Coronary artery (tissue), 2 donors: Measurements from ENCODE around the gene ZNF559.
"Not testable (repeated sequence)": the region's sequence is repeated elsewhere in the genome, so short reads cannot be mapped to it uniquely, and the experiment has no call there.

Experiments used
- DNase-seq: peaks from one replicate; pipeline ENCODE4 v3.0.0-alpha.2; 2017; ENCODE audit warnings: low spot score
- H3K27ac ChIP-seq, 2 donors: fragments of 200-600 bp; sonication (generic); one replicate each; pipeline ENCODE4 v1.5.1; 2016 to 2019
- H3K4me3 ChIP-seq: fragments of 200-600 bp; sonication (generic); 2 replicates; pipeline ENCODE4 v1.5.1; 2016; ENCODE audit warnings: mild to moderate bottlenecking, moderate library complexity
- TF ChIP-seq, protein P1 (sequence below): fragments of 200-600 bp; sonication (generic); IDR thresholded peaks from one replicate; pipeline ENCODE4 v1.5.1; 2019; ENCODE audit warnings: antibody characterized with exemption

ZNF559 gene

DNA sequence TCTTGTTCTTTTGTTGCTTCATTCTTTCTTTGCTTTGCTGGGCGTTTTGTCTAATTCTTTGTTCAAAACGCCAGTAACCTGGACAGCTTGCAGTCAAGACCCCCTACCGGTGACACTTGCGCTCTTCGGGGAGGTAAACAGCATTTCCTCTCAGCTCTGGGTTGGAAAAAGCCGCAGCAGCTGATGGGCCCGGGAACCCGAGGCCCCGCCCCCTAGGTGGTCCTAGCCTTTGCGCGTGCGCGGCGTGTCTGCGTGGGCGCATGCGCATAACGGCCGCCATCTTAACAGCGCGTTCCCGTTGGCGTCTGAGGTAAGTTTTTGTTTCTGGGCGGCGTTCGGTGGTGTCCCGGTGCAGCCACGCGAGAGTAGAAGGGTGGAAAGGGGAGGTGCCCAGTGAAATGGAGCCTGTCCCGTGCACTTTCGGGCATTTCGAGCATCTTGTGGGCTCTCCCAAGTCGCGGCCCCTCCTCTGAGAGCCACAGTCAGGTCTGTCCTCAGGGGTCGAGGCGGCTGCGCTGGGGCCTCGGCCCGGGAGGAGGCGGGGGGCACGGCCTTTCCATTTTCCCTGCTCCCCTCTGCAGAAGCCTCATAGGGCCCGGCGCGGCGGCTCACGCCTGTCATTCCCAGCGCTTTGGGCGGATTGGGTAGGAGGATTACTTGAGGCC, at the start of gene ZNF559:
Gene ZNF559 (plus strand): TSS at position 261 of the 665 bp plus-strand sequence. CDS start 14,371 bp downstream, outside the sequence.
- TF ChIP-seq, protein P1, sequence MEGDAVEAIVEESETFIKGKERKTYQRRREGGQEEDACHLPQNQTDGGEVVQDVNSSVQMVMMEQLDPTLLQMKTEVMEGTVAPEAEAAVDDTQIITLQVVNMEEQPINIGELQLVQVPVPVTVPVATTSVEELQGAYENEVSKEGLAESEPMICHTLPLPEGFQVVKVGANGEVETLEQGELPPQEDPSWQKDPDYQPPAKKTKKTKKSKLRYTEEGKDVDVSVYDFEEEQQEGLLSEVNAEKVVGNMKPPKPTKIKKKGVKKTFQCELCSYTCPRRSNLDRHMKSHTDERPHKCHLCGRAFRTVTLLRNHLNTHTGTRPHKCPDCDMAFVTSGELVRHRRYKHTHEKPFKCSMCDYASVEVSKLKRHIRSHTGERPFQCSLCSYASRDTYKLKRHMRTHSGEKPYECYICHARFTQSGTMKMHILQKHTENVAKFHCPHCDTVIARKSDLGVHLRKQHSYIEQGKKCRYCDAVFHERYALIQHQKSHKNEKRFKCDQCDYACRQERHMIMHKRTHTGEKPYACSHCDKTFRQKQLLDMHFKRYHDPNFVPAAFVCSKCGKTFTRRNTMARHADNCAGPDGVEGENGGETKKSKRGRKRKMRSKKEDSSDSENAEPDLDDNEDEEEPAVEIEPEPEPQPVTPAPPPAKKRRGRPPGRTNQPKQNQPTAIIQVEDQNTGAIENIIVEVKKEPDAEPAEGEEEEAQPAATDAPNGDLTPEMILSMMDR = no peak
- Histone ChIP-seq H3K27ac (peak within 1 kb of the TSS; percentile 76 to 89), H3K4me3 (peak within 1 kb of the TSS; percentile 75)
- DNase-seq = peak; percentile 95

DNA sequence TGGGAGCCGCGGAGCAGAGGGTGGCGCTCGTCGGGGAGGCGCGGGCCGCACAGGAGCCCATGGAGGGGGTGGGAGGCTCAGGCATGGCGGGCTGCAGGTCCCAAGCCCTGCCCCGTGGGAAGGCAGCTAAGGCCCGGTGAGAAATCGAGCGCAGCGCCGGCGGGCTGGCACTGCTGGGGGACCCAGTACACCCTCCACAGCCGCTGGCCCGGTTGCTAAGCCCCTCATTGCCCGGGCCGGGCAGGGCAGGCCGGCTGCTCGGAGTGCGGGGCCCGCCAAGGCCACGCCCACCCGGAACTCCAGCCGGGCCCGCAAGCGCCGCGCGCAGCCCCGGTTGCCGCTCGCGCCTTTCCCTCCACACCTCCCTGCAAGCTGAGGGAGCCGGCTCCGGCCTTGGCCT, 40.5 kb upstream of the ZNF559 start:
- H3K4me3 ChIP-seq, H3K27ac ChIP-seq, DNase-seq: not testable (repeated sequence)

DNA sequence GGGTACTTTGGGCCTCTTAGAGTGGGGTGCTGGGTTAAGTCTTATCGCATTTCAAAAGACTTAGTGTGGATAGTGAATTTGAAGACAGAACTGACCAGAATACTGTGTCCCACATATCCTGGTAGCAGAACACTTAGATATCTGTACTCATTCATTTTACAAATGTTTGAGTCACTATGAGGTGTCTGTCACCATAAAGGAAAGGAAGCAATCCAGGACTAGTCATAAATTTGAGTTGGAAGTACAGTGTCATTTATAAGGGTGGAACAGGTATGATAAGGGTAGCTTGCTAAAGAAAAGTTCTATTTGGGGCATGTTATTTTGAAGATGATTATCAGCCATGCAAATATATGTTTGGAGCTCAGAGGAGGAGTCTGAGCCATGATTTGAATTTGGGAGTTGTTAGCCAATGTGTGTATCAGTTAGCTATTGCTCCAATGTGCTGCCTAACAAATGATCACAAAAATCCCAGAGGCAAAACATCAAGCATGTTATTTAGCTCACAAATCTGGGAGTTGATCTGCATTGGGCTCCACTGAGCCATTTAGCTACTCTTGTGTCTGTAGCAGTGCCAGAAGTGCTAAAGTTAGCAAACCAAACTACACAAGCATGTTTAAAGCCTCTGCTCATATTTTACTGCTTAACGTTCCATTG, 34.6 kb upstream of the ZNF559 start:
- H3K27ac ChIP-seq = no peak overlapping the region
- TF ChIP-seq, protein P1 = no peak
- no peak for DNase-seq
- H3K4me3 ChIP-seq = no peak overlapping the region

DNA sequence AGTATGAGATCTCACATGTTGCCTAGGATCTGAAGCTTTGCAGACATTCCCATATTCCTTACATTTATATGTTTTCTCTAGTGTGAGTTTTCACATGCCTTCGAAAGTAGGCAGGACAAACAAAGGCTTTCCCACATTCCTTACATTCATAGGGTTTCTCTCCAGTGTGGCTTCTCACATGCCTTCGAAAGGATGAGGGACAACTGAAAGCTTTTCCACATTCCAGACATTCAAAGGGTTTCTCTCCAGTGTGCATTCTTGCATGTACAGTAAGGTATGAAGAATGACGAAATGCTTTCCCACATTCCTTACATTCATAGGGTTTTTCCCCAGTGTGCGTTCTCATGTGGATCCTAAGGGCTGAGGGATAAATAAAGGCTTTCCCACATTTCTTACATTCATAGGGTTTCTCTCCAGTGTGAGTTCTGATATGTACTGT, 28.5 kb upstream of the ZNF559 start:
- H3K4me3 ChIP-seq = peak overlapping the region; percentile 14

DNA sequence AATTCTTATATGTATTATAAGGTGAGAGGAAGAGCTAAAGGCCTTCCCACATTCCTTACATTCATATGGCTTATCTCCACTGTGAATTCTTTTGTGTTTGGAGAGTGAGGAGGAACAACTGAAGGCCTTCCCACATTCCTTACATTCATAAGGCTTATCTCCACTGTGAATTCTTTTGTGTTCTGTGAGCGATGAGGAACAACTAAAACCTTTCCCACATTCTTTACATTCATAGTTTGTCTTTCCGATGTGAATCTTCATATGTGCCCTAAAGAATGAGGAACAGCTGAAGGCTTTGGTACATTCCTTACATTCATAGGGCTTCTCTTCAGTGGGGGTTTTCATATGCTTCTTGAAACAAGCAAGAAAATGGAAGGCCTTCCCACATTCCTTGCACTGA, 27.6 kb upstream of the ZNF559 start:
- TF ChIP-seq, protein P1 = no peak
- no peak for DNase-seq
- Histone ChIP-seq H3K4me3 (peak overlapping the region; percentile 14), H3K27ac (no peak overlapping the region)

More for the DNA sequence above, 28.5 kb upstream of the ZNF559 start:
- no peak for DNase-seq
- TF ChIP-seq, protein P1 = no peak
- no peak overlapping the region for H3K27ac ChIP-seq

DNA sequence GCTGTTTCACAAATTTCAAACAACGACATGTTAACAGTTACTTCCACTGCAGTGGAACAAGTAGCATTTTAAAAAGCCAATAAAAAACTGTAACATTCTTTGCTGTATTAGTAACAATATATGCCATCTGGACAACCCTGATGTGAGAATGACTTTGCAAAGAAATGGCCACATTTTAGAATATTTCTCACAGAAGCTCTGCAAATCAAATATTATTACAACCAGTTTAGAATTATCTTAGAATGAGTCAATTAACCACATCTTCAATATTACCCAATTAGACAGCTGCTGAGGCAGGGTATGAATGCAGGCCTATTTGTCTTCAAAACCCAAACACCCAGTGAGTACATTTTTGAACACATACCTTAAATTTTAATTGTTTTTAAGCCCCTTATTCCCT, 17.5 kb upstream of the ZNF559 start:
- no peak for DNase-seq
- Histone ChIP-seq H3K27ac (no peak overlapping the region), H3K4me3 (no peak overlapping the region)
- TF ChIP-seq, protein P1 = no peak

DNA sequence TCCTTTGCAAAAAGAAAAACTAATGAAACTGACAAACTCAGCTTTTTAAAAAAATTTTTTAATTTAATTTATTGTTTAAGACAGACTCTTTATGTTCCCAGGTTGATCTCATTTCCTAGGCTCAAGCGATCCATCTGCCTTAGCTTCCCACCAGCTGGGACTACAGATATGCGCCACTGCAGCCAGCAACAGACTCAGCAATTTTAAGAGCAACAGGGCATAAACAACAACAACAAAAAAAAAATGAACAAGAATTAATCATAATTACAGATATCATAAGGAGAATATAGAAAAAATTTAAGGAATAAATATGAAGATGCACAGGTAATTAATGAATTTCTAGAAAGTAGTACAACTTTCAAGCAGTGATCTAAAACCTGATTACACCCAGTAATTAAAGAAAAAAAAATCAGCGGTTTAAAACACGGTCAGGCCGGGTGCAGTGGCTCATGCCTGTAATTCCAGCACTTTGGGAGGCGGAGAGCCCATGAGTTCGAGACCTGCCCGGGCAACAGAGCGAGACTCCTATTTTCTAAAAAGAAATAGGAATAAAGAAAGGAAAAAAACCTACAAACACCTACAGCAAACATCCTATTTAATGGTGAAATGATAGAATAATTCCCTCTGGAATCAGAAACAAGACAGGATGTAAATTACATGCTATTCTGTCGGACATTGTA, 15.7 kb upstream of the ZNF559 start:
- H3K4me3 ChIP-seq = peak overlapping the region; percentile 79
- TF ChIP-seq, protein P1 = no peak
- no peak overlapping the region for H3K27ac ChIP-seq
- DNase-seq = no peak
